Esophagus muscularis mucosa (tissue), 4 donors: ENCODE results near the gene ZC3H7A. TPM values are rescaled to one million over a fixed set of nuclear protein-coding genes. Genes with fewer than 3 reads are reported as not detected.

Experiments used
- DNase-seq: peaks from one replicate; pipeline ENCODE4 v3.0.0-alpha.2; 2017; ENCODE audit errors: extremely low spot score
- H3K27ac ChIP-seq, 4 donors: fragments of 200-600 bp; sonication (generic); replicated peaks in 1 of 4; 1 replicate in 3 of 4; 2 replicates in 1 of 4; pipeline ENCODE4 v1.5.1; 2016 to 2019; ENCODE audit warnings: mild to moderate bottlenecking in 1 of 4
- H3K27me3 ChIP-seq, 4 donors: fragments of 200-600 bp; sonication (generic); one replicate each; pipeline versions ENCODE4 v1.5.1 to v1.6.0; 2016 to 2019
- H3K36me3 ChIP-seq, 4 donors: fragments of 200-600 bp; sonication (generic); one replicate each; pipeline ENCODE4 v1.5.1; 2016 to 2019
- H3K4me1 ChIP-seq, 4 donors: fragments of 200-600 bp; sonication (generic); one replicate each; pipeline ENCODE4 v1.5.1; 2016 to 2019
- H3K4me3 ChIP-seq, 4 donors: fragments of 200-600 bp; sonication (generic); 1 replicate in 2 of 4; 2 replicates in 2 of 4; pipeline ENCODE4 v1.5.1; 2016 to 2019; ENCODE audit warnings: mild to moderate bottlenecking in 4 of 4, moderate library complexity in 1 of 4
- H3K9me3 ChIP-seq, 4 donors: fragments of 200-600 bp; sonication (generic); 1 replicate in 3 of 4; 2 replicates in 1 of 4; pipeline ENCODE4 v1.5.1; 2016 to 2019
- CTCF ChIP-seq, 3 experiments: fragments of 200-600 bp in 2 of 3; fragments of 450-650 bp in 1 of 3; sonication (generic) in 2 of 3; IDR thresholded peaks; one replicate each; pipeline ENCODE4 v1.5.1; 2017 to 2019; ENCODE audit warnings: antibody characterized with exemption in 3 of 3, mild to moderate bottlenecking in 2 of 3, moderate library complexity in 1 of 3
- EP300 ChIP-seq: sonication (generic); formaldehyde crosslinking; IDR thresholded peaks from one replicate; pipeline ENCODE4 v1.6.1; 2017; ENCODE audit warnings: antibody characterized with exemption
- POLR2A ChIP-seq: fragments of 450-650 bp; IDR thresholded peaks from one replicate; pipeline ENCODE4 v1.6.1; 2017; ENCODE audit warnings: antibody characterized with exemption, moderate library complexity, mild to moderate bottlenecking, low read depth
- POLR2AphosphoS5 ChIP-seq, 2 donors: sonication (generic); formaldehyde crosslinking; IDR thresholded peaks; one replicate each; pipeline ENCODE4 v1.6.1; 2017; ENCODE audit warnings: antibody characterized with exemption in 2 of 2
- WGBS: methylation state at CpG from one replicate; pipeline ENCODE4 v1.1.5; 2018; 5-methylcytosine and 5-hydroxymethylcytosine counted together
- intact Hi-C: fragments of 100-400 bp; cut with DNase I; formaldehyde crosslinking; loops from one replicate; pipeline ENCODE4 v1.15.1; 2023
- total RNA-seq, 4 donors: library from RNA; depleted of rRNA; stranded (reverse); fragments of >200 nt; gene quantifications; one replicate each; pipeline versions ENCODE4 v1.1.0 to v1.2.1, GENCODE V29; 2016

Gene ZC3H7A
- total RNA-seq, 4 donors from 2014 or later, result 51.1 to 61.0 (median 61.0) TPM

DNA sequence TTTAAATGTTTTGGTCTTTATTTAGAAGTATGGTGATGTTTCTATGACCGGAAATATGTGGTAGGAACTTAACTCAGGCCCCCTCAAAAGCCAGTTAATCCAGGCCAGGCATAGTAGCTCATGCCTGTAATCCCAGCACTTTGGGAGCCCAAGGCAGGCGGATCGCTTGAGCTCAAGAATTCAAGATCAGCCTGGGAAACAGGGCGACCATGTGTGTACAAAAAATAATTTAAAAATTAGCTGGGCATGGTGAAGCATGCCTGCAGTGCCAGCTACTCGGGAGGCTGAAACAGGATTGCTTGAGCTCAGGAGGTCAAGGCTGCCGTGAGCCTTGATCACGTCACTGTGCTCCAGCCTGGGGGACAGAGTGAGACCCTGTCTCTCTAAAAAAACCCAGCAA, 44.0 kb upstream of the ZC3H7A start:
- 95% methylated on average over 7 of the region's 7 CpGs for WGBS
- no peaks in the 10 kb centered on the region for H3K9me3 ChIP-seq
- no peaks in the 10 kb centered on the region for H3K4me1 ChIP-seq
- no peak for DNase-seq
- peaks cover 79 to 100% (median 99%) of the 10 kb centered on the region in 4 donors for H3K36me3 ChIP-seq
- H3K27ac ChIP-seq, result no peak overlapping the region
- intact Hi-C loops, result no loop called here
- no peak for TF ChIP-seq POLR2AphosphoS5 (IDR thresholded peaks at IDR 0.05)
- TF ChIP-seq POLR2A, result no peak
- no peak for TF ChIP-seq EP300
- TF ChIP-seq CTCF (IDR thresholded peaks at IDR 0.05), result no peak
- no peak overlapping the region for H3K4me3 ChIP-seq
- no peaks in the 10 kb centered on the region for H3K27me3 ChIP-seq

- DNase-seq, result no peak
- H3K27ac ChIP-seq, result no peak overlapping the region
- 82% methylated on average over 7 of the region's 7 CpGs for WGBS
- H3K9me3 ChIP-seq, result no peaks in the 10 kb centered on the region
- H3K36me3 ChIP-seq, result peaks cover 52 to 61% (median 58%) of the 10 kb centered on the region in 4 donors
- H3K4me1 ChIP-seq, result no peaks in the 10 kb centered on the region
- no peaks in the 10 kb centered on the region for H3K27me3 ChIP-seq
- TF ChIP-seq POLR2AphosphoS5 (IDR thresholded peaks at IDR 0.05) (no peak), EP300 (no peak), POLR2A (no peak), CTCF (IDR thresholded peaks at IDR 0.05) (no peak)
- intact Hi-C loops, result no loop called here
- H3K4me3 ChIP-seq, result no peak overlapping the region
Measured at GRCh38 chr16:11836650-11837244, 39.7 kb upstream of the ZC3H7A start.

DNA sequence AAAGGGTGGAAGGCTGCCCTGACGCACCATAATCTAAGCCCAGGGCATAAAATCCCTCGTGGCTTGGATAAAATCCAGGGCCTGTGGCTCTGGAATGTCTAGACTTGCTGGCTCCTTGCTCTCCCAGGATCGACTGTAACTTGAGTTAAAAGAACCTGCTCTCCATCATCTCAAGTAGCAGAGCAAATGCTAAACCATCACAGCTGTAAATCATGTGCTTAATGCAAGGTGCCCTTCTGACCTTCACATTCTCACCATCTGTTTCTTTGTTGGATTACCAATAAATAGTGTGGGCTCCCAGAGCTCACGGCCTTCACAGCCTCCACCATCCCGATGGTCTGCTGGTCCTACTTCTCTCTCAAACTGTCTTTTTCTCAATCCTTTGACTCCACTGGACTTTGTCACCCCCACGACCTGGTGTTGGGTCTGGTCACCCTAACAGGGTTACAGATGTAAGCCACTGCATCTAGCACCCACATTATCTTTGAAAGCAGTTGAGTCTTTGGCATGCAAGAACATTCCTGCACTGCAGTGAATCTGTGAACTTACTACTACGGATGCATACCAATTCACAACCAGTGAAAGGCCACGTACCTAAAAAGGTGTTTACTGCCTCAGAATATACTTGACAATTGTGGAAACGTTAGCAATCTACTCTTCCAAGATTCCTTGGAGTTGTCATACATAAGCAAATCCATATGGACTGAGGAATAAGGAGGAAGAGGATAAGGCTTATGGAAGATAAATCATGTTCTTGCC, 39.0 kb upstream of the ZC3H7A start:
- intact Hi-C loops, result no loop called here
- TF ChIP-seq EP300, result no peak
- TF ChIP-seq POLR2A, result no peak
- TF ChIP-seq CTCF (IDR thresholded peaks at IDR 0.05), result no peak
- TF ChIP-seq POLR2AphosphoS5 (IDR thresholded peaks at IDR 0.05), result no peak
- Histone ChIP-seq H3K4me1 (no peaks in the 10 kb centered on the region), H3K27me3 (no peaks in the 10 kb centered on the region), H3K27ac (no peak overlapping the region), H3K36me3 (peaks cover 45 to 55% (median 51%) of the 10 kb centered on the region in 4 donors), H3K4me3 (no peak overlapping the region), H3K9me3 (no peaks in the 10 kb centered on the region)
- no peak for DNase-seq
- 68% methylated on average over 9 of the region's 9 CpGs for WGBS

DNA sequence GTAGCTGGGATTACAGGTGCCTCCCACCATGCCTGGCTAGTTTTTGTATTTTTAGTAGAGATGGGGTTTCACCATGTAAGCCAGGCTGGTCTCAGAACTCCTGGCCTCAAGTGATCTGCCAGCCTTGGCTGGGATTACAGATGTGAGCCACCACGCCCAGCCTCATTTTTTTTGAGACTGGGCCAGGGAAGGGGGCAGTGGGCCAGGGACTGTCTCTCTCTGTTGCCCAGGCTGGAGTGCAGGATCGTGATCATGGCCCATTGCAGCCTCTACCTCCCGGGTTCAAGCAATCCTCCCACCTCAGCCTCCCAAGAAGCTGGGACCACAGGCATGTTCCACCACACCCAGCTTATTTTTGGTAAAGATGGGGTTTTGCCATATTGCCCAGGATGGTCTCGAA, 38.3 kb upstream of the ZC3H7A start:
- no peak overlapping the region for H3K27ac ChIP-seq
- H3K4me1 ChIP-seq, result no peaks in the 10 kb centered on the region
- intact Hi-C loops, result no loop called here
- peaks cover 38 to 47% (median 43%) of the 10 kb centered on the region in 4 donors for H3K36me3 ChIP-seq
- no peak for TF ChIP-seq EP300
- no peak for TF ChIP-seq CTCF (IDR thresholded peaks at IDR 0.05)
- TF ChIP-seq POLR2AphosphoS5 (IDR thresholded peaks at IDR 0.05), result no peak
- TF ChIP-seq POLR2A, result no peak
- no peak for DNase-seq
- no CpG with 5 or more reads among the region's 4 CpGs for WGBS
- H3K4me3 ChIP-seq, result no peak overlapping the region
- H3K27me3 ChIP-seq, result no peaks in the 10 kb centered on the region
- no peaks in the 10 kb centered on the region for H3K9me3 ChIP-seq
